RWPE2 (cell line): Measurements from ENCODE around the gene TRMU.

ENCODE experiments used
- ATAC-seq: fragments of 200-7000 bp; cut with Tn5 transposase; 3 replicates; pipeline ENCODE4 v1.9.1; 2021; ENCODE audit warnings: low read depth
- DNase-seq: peaks from one replicate; pipeline ENCODE4 v3.0.0-alpha.2; 2020; ENCODE audit warnings: low spot score
- H3K27ac ChIP-seq: fragments of 450-650 bp; 2 replicates; pipeline ENCODE4 v1.5.1; 2017; ENCODE audit warnings: mild to moderate bottlenecking; ENCODE audit not compliant: poor library complexity, severe bottlenecking
- H3K27me3 ChIP-seq: fragments of 250-450 bp; sonication (Bioruptor Pico); 2 replicates; pipeline ENCODE4 v1.5.1; 2021; ENCODE audit warnings: mild to moderate bottlenecking, moderate library complexity; ENCODE audit not compliant: insufficient read depth, poor library complexity, severe bottlenecking
- H3K36me3 ChIP-seq: fragments of 250-450 bp; sonication (Bioruptor Pico); 2 replicates; pipeline ENCODE4 v1.5.1; 2020; ENCODE audit warnings: low read depth, mild to moderate bottlenecking, moderate library complexity
- H3K4me1 ChIP-seq: fragments of 250-450 bp; sonication (Bioruptor Pico); 2 replicates; pipeline ENCODE4 v1.5.1; 2021; ENCODE audit warnings: mild to moderate bottlenecking, moderate library complexity; ENCODE audit not compliant: insufficient read depth, poor library complexity, severe bottlenecking
- H3K4me3 ChIP-seq: fragments of 250-450 bp; sonication (Bioruptor Pico); 2 replicates; pipeline ENCODE4 v1.5.1; 2021; ENCODE audit warnings: mild to moderate bottlenecking, moderate library complexity; ENCODE audit not compliant: severe bottlenecking
- H3K9me3 ChIP-seq: fragments of 250-450 bp; sonication (Bioruptor Pico); 2 replicates; pipeline ENCODE4 v1.5.1; 2021; ENCODE audit warnings: mild to moderate bottlenecking, moderate library complexity; ENCODE audit not compliant: severe bottlenecking
- TF ChIP-seq, protein P1 (sequence below): fragments of 450-650 bp; IDR thresholded peaks from one replicate; pipeline ENCODE4 v1.5.1; 2017; ENCODE audit warnings: mild to moderate bottlenecking, moderate library complexity; ENCODE audit not compliant: poor library complexity, severe bottlenecking

The TRMU gene

DNA sequence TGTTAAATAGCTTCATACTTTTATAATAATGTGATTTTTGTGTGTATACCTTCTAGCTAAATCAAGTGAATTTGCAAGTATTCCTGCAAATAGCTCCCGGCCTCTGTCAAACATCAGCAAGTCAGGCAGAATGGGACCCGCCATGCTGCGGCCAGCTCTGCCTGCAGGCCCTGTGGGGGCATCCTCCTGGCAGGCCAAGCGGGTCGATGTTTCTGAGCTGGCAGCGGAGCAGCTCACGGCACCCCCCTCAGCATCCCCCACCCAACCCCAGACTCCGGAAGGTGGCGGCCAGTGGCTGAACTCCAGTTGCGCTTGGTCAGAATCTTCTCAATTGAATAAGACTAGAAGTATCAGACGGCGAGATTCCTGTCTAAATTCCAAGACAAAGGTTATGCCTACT, 19.5 kb upstream of the TRMU start:
- Histone ChIP-seq H3K4me1 (no peaks in the 10 kb centered on the region), H3K36me3 (peaks cover 75% of the 10 kb centered on the region), H3K9me3 (no peaks in the 10 kb centered on the region), H3K27ac (no peak overlapping the region), H3K27me3 (no peaks in the 10 kb centered on the region), H3K4me3 (no peak overlapping the region)
- no peak for ATAC-seq
- TF ChIP-seq, protein P1, sequence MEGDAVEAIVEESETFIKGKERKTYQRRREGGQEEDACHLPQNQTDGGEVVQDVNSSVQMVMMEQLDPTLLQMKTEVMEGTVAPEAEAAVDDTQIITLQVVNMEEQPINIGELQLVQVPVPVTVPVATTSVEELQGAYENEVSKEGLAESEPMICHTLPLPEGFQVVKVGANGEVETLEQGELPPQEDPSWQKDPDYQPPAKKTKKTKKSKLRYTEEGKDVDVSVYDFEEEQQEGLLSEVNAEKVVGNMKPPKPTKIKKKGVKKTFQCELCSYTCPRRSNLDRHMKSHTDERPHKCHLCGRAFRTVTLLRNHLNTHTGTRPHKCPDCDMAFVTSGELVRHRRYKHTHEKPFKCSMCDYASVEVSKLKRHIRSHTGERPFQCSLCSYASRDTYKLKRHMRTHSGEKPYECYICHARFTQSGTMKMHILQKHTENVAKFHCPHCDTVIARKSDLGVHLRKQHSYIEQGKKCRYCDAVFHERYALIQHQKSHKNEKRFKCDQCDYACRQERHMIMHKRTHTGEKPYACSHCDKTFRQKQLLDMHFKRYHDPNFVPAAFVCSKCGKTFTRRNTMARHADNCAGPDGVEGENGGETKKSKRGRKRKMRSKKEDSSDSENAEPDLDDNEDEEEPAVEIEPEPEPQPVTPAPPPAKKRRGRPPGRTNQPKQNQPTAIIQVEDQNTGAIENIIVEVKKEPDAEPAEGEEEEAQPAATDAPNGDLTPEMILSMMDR, result no peak
- no peak for DNase-seq

DNA sequence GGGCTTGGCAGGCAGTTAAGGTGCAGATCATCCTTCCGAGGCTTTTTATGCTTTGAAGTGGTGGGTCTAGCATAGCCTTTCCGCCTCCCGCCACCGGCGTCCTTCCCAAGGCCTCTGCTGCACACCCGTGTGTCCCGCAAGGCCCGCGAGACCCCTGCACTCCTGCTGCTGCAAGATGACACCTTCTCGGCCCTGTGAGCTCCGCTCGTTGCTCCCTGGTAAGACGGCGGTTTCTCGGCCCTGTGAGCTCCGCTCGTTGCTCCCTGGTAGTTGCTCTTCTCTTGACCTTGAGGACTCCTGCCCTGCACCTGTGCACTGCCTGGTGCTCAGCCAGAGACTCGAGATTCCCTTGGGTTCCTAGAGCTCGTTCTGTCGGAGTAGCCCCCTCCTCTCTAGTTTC, 17.9 kb upstream of the TRMU start:
- no peaks in the 10 kb centered on the region for H3K9me3 ChIP-seq
- TF ChIP-seq, protein P1, result no peak
- no peak overlapping the region for H3K4me3 ChIP-seq
- H3K27me3 ChIP-seq, result no peaks in the 10 kb centered on the region
- H3K36me3 ChIP-seq, result peaks cover 67% of the 10 kb centered on the region
- no peaks in the 10 kb centered on the region for H3K4me1 ChIP-seq
- H3K27ac ChIP-seq, result no peak overlapping the region
- no peak for DNase-seq
- no peak for ATAC-seq

DNA sequence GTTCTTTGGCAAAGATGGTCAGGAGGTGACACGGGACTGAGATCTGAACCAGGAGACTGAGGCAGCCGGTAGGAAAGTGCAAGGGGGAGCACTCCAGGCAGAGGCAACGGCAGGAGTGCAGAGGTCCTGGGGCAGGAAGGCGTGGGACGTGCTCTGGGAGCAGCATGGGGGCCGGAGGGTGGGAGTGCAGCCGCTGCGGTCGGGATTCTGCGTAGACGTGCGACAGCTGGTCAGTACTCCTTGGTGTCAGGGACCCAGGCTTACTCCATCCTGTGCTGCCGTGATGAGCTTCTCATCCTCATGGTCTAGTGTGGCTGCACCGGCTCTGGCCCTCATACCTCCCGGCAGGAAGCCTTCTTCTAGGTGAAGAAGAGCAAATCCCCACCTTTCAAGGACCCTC, 16.9 kb upstream of the TRMU start:
- H3K4me3 ChIP-seq, result no peak overlapping the region
- H3K36me3 ChIP-seq, result peaks cover 63% of the 10 kb centered on the region
- no peak overlapping the region for H3K27ac ChIP-seq
- H3K4me1 ChIP-seq, result no peaks in the 10 kb centered on the region
- no peaks in the 10 kb centered on the region for H3K27me3 ChIP-seq
- DNase-seq (no peak), ATAC-seq (no peak)
- no peaks in the 10 kb centered on the region for H3K9me3 ChIP-seq
- TF ChIP-seq, protein P1, result no peak

DNA sequence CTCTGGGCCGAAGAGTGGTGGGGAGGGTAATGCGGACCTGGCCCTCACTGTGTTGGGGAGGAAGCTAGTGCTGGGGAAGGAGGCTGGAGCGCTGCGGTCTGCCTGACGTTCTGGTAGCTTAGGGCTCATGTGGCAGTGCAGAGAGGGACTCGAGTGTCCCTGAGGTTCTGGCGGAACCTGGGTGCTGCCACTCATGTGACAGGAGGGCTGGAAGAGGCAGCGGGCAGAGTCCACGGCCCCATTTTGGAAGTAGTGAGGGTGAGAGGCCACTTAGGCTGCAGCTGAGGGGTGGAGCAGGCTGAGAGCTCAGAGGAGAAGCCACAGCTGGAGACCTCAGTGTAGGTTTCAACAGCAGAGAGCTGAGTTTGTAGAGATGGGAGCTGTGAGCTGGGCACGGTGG, 16.2 kb upstream of the TRMU start:
- no peak for DNase-seq
- H3K9me3 ChIP-seq, result no peaks in the 10 kb centered on the region
- H3K27me3 ChIP-seq, result no peaks in the 10 kb centered on the region
- H3K4me1 ChIP-seq, result no peaks in the 10 kb centered on the region
- no peak overlapping the region for H3K4me3 ChIP-seq
- H3K27ac ChIP-seq, result no peak overlapping the region
- peaks cover 62% of the 10 kb centered on the region for H3K36me3 ChIP-seq
- TF ChIP-seq, protein P1, result no peak
- no peak for ATAC-seq

DNA sequence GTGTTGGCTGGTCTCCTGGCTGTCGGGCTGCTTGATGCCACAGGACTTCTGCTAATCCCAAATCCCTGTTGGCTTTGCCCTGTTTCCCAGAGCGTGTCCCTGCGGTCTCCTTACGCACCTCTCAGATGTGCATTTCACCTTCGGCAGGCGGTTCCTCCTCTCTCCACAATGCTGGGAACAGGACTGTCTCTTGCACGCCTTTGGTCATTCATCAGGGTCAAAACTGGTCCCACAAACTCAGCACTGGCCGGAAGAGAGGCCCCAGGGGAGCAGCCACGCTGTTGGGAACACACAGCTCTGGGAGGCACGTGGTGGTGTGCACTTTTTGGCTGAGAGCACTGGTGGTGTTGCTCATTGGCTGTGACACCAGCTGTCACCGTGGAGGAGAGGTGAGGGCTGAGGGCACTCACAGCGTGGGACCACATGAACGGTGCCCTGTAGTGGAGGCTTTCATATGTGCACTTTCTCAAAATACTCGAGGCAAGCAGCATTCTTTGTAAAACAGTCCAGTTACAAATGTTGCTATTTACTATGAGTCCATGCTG, 15.3 kb upstream of the TRMU start:
- Histone ChIP-seq H3K4me3 (no peak overlapping the region), H3K9me3 (no peaks in the 10 kb centered on the region), H3K36me3 (peaks cover 66% of the 10 kb centered on the region), H3K27me3 (no peaks in the 10 kb centered on the region), H3K27ac (no peak overlapping the region), H3K4me1 (no peaks in the 10 kb centered on the region)
- ATAC-seq, result no peak
- TF ChIP-seq, protein P1, result no peak
- no peak for DNase-seq
